Measurements from ENCODE around the gene CSRP3.

Gene CSRP3

GRCh38 chr11:19225123-19225522 lies 23.3 kb upstream of the CSRP3 start:
- no peak for DNase-seq (ENCODE audit: low read depth)

- no peak for DNase-seq (ENCODE audit: low read depth)
Observed at GRCh38 chr11:19220903-19221724, 19.3 kb upstream of the CSRP3 start.

- no peak for DNase-seq (ENCODE audit: low read depth)
Observed at GRCh38 chr11:19218786-19219460, 17.1 kb upstream of the CSRP3 start.

- no peak for DNase-seq (ENCODE audit: low read depth)
Observed at GRCh38 chr11:19218216-19218615, 16.4 kb upstream of the CSRP3 start.

- no peak for DNase-seq (ENCODE audit: low read depth)
Observed at GRCh38 chr11:19216709-19217374, 15.1 kb upstream of the CSRP3 start.

- DNase-seq (ENCODE audit: low read depth): no peak
Observed at GRCh38 chr11:19216021-19216420, 14.2 kb upstream of the CSRP3 start.

GRCh38 chr11:19209617-19210370 lies 8.0 kb upstream of the CSRP3 start:
- no peak for DNase-seq (ENCODE audit: low read depth)

GRCh38 chr11:19208959-19209546 lies 7.3 kb upstream of the CSRP3 start:
- DNase-seq (ENCODE audit: low read depth): no peak

GRCh38 chr11:19208181-19208580 lies 6.4 kb upstream of the CSRP3 start:
- no peak for DNase-seq (ENCODE audit: low read depth)

GRCh38 chr11:19204836-19205235 lies 3.1 kb upstream of the CSRP3 start:
- DNase-seq (ENCODE audit: low read depth): no peak

GRCh38 chr11:19200410-19201201 lies 1.2 kb downstream of the CSRP3 start:
- DNase-seq (ENCODE audit: low read depth): peak; percentile 24

- DNase-seq (ENCODE audit: low read depth): no peak
Observed at GRCh38 chr11:19199771-19200170, 2.0 kb downstream of the CSRP3 start.

- no peak for DNase-seq (ENCODE audit: low read depth)
Observed at GRCh38 chr11:19199048-19199447, 2.7 kb downstream of the CSRP3 start.

- DNase-seq (ENCODE audit: low read depth): no peak
Observed at GRCh38 chr11:19196432-19196831, 5.4 kb downstream of the CSRP3 start.

GRCh38 chr11:19194620-19195308 lies 7.0 kb downstream of the CSRP3 start:
- DNase-seq (ENCODE audit: low read depth): no peak

GRCh38 chr11:19193916-19194315 lies 7.9 kb downstream of the CSRP3 start:
- DNase-seq (ENCODE audit: low read depth): no peak

- no peak for DNase-seq (ENCODE audit: low read depth)
Observed at GRCh38 chr11:19191530-19192169, 10.1 kb downstream of the CSRP3 start.

- DNase-seq (ENCODE audit: low read depth): no peak
Observed at GRCh38 chr11:19187833-19188258, 13.9 kb downstream of the CSRP3 start.

GRCh38 chr11:19187114-19187832 lies 14.5 kb downstream of the CSRP3 start:
- DNase-seq (ENCODE audit: low read depth): no peak
